Naive thymus-derived CD4-positive, alpha-beta T cell (primary cell): Measurements from ENCODE around the gene P4HA2. TPM values are rescaled to one million over a fixed set of nuclear protein-coding genes. Genes with fewer than 3 reads are reported as not detected.

Experiments
- ATAC-seq: fragments of 150-1000 bp; cut with Tn5 transposase; 2 replicates; pipeline ENCODE4 v1.10.0; 2021; ENCODE audit warnings: mild to moderate bottlenecking, moderate library complexity
- CTCF ChIA-PET: fragments of 350-600 bp; sonication (Branson Sonifier 250); formaldehyde crosslinking; loops from one replicate; lab custom pipeline; 2021; ENCODE audit warnings: antibody characterized with exemption; lab: Charles Lee
- POLR2A ChIA-PET: fragments of 350-600 bp; sonication (Branson Sonifier 250); formaldehyde crosslinking; loops from one replicate; lab custom pipeline; 2021; ENCODE audit warnings: antibody characterized with exemption, inconsistent platforms; lab: Charles Lee
- DNase-seq, 9 donors: peaks; one replicate each; pipeline versions ENCODE4 v3.0.0 to v3.0.0-alpha.2; 2020 to 2022; ENCODE audit warnings: mixed read lengths in 1 of 9
- H3K27ac ChIP-seq: one replicate; pipeline ENCODE4 v1.7.0; 2013; ENCODE audit warnings: mild to moderate bottlenecking, low read depth, low read length, moderate library complexity
- H3K27me3 ChIP-seq, 2 donors: one replicate each; pipeline ENCODE4 v1.7.0; 2013; ENCODE audit warnings: low read length in 2 of 2, mild to moderate bottlenecking in 2 of 2, moderate library complexity in 2 of 2; ENCODE audit not compliant: control insufficient read depth in 2 of 2, insufficient read depth in 2 of 2
- H3K36me3 ChIP-seq, 3 experiments: 1 replicate in 2 of 3; 2 replicates in 1 of 3; pipeline ENCODE4 v1.7.0; 2013; ENCODE audit warnings: low read length in 3 of 3, mild to moderate bottlenecking in 3 of 3, moderate library complexity in 1 of 3; ENCODE audit not compliant: insufficient read depth in 3 of 3, control insufficient read depth in 2 of 3
- H3K4me1 ChIP-seq, 2 donors: one replicate each; pipeline ENCODE4 v1.7.0; 2013; ENCODE audit warnings: low read length in 2 of 2, mild to moderate bottlenecking in 2 of 2, moderate library complexity in 1 of 2; ENCODE audit not compliant: control insufficient read depth in 2 of 2, insufficient read depth in 2 of 2
- H3K4me3 ChIP-seq: 2 replicates; pipeline ENCODE4 v1.7.0; 2013; ENCODE audit warnings: mild to moderate bottlenecking, low read length
- H3K9me3 ChIP-seq, 3 experiments: 1 replicate in 2 of 3; 2 replicates in 1 of 3; pipeline ENCODE4 v1.7.0; 2013; ENCODE audit warnings: low read length in 3 of 3; ENCODE audit not compliant: control insufficient read depth in 2 of 3
- H3K27ac Mint-ChIP-seq, 9 donors: one replicate each; pipeline ENCODE4 v1.8.0; 2020 to 2022; ENCODE audit warnings: mixed read lengths in 9 of 9, mild to moderate bottlenecking in 8 of 9, moderate library complexity in 5 of 9, inconsistent platforms in 2 of 9
- H3K27me3 Mint-ChIP-seq, 5 donors: one replicate each; pipeline ENCODE4 v1.8.0; 2021 to 2022; ENCODE audit warnings: mixed read lengths in 5 of 5, mild to moderate bottlenecking in 1 of 5
- H3K36me3 Mint-ChIP-seq, 5 donors: one replicate each; pipeline ENCODE4 v1.8.0; 2020 to 2022; ENCODE audit warnings: mixed read lengths in 5 of 5, mild to moderate bottlenecking in 3 of 5, inconsistent platforms in 1 of 5
- H3K4me1 Mint-ChIP-seq, 7 donors: one replicate each; pipeline ENCODE4 v1.8.0; 2020 to 2022; ENCODE audit warnings: mixed read lengths in 7 of 7, mild to moderate bottlenecking in 3 of 7, inconsistent platforms in 1 of 7
- H3K4me3 Mint-ChIP-seq, 10 donors: one replicate each; pipeline ENCODE4 v1.8.0; 2020 to 2022; ENCODE audit warnings: mild to moderate bottlenecking in 10 of 10, mixed read lengths in 10 of 10, moderate library complexity in 6 of 10, inconsistent platforms in 2 of 10
- H3K9me3 Mint-ChIP-seq, 11 donors: one replicate each; pipeline ENCODE4 v1.8.0; 2020 to 2022; ENCODE audit warnings: mixed read lengths in 11 of 11, mild to moderate bottlenecking in 4 of 11, inconsistent platforms in 1 of 11, moderate library complexity in 1 of 11
- intact Hi-C, 2 donors: fragments of 100-400 bp; cut with micrococcal nuclease; formaldehyde crosslinking; loops; one replicate each; pipeline ENCODE4 v1.15.1; 2023
- polyA plus RNA-seq, 2 donors: library from polyadenylated mRNA; unstranded; fragments of 300-500 nt; fragmentation: Illumina TruSeq; gene quantifications; one replicate each; pipeline ENCODE4 v1.2.3, GENCODE V29; 2021
- total RNA-seq, 6 experiments: library from RNA in 5 of 6; stranded (reverse) in 5 of 6; gene quantifications; 1 replicate in 5 of 6; 2 replicates in 1 of 6; pipeline ENCODE4 v1.2.3 and lab custom pipeline; 2021 to 2026

Gene P4HA2
- total and polyA plus RNA-seq, 7 experiments from 2014 or later: 0.30 to 23.9 (median 0.99) TPM; not detected in 3

DNA sequence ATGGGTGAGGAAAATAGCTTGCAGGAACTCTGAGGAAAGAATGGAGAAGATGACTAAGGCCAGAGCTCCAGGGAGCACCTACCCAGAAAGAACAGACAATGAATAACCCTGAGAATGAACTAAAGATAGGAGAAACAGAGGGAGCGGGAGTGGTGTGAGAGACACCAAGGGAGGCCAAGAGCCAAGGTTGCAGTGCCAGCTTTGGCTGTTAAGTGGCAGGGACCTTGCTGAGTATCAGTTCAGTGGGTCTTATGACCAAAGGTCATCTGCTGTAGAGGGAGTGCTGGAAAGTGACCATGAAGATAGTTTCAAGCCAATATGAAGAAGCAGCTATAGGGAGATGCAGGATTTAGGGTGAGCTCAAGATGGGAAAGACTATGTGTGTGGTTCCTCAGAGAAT is 16.7 kb downstream of the P4HA2 start:
- Mint-ChIP-seq H3K4me3 (no peak overlapping the region), H3K36me3 (peaks cover 0 to 15% (median 0%) of the 10 kb centered on the region in 5 donors), H3K27ac (no peak overlapping the region), H3K9me3 (no peaks in the 10 kb centered on the region), H3K27me3 (no peaks in the 10 kb centered on the region), H3K4me1 (peaks cover 0 to 2% (median 0%) of the 10 kb centered on the region in 7 donors)
- Histone ChIP-seq H3K4me1 (no peaks in the 10 kb centered on the region), H3K27me3 (no peaks in the 10 kb centered on the region), H3K27ac (no peak overlapping the region), H3K36me3 (no peaks in the 10 kb centered on the region), H3K9me3 (no peaks in the 10 kb centered on the region), H3K4me3 (no peak overlapping the region)
- ChIA-PET CTCF (no interaction called here), POLR2A (no interaction called here)
- ATAC-seq (no peak), DNase-seq (no peak)
- intact Hi-C loops: no loop called here

DNA sequence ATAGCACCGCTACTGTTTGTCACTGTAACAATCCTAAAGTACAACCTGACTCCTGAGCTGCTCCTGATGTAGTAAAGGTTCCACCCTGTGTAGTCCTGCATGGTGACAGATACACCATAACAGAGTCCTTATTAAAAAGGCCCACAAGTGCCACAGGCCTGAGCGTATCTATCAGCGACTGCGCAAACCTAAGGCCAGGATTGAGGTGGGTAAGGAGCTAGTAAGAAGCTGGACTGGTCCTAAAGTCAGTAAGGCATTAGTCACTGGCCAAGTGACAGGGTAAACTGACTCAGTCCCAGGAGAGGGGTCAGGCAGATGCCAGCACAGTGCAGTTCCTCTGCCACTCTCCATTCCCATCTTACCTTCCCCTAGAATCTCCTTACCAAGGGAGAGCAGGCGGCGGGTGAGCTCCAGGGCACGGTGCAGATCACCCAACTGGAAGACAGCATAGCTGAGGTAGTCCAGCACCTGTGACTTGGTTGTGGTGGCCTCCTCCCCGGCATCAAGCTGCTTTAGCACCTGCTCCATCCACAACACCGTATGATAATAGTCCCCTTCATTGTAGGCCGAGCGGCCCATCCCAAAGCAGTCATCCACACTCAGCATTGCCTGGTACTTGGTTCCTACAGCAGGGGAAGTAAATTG is 17.6 kb downstream of the P4HA2 start:
- ChIA-PET POLR2A (no interaction called here), CTCF (no interaction called here)
- no peaks in the 10 kb centered on the region for H3K27me3 ChIP-seq
- H3K36me3 ChIP-seq: no peaks in the 10 kb centered on the region
- Mint-ChIP-seq H3K36me3 (peaks cover 0 to 14% (median 0%) of the 10 kb centered on the region in 5 donors), H3K27me3 (peaks cover 0 to 4% (median 0%) of the 10 kb centered on the region in 5 donors), H3K4me3 (no peak overlapping the region), H3K9me3 (no peaks in the 10 kb centered on the region), H3K4me1 (peaks cover 0 to 2% (median 0%) of the 10 kb centered on the region in 7 donors), H3K27ac (no peak overlapping the region)
- no peak overlapping the region for H3K4me3 ChIP-seq
- no peak overlapping the region for H3K27ac ChIP-seq
- peak; percentile 21 for ATAC-seq
- intact Hi-C loops: no loop called here
- DNase-seq: no peak
- no peaks in the 10 kb centered on the region for H3K4me1 ChIP-seq
- no peaks in the 10 kb centered on the region for H3K9me3 ChIP-seq

DNA sequence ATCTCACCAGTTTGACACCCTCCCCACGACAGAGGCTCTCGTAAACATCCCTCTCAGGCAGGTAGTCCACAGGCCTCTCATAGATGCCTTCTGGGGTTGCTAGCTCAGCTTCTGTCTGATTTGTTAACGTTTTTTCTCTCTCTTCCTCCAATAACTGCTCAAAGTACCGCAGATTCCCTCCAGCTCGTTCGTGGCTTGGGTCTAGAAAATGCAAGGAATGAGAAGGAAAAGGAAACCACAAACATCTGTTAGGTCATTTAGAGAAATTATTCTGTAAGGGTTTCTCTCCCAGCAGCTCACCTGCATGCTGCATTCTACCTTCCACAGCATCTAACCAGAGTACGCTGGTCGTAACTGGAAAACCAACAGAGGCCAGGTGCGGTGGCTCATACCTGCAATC is 18.5 kb downstream of the P4HA2 start:
- Mint-ChIP-seq H3K27me3 (peaks cover 0 to 9% (median 0%) of the 10 kb centered on the region in 5 donors), H3K4me1 (peaks cover 0 to 2% (median 0%) of the 10 kb centered on the region in 7 donors), H3K27ac (no peak overlapping the region), H3K36me3 (peaks cover 0 to 15% (median 0%) of the 10 kb centered on the region in 5 donors), H3K4me3 (no peak overlapping the region), H3K9me3 (no peaks in the 10 kb centered on the region)
- no peaks in the 10 kb centered on the region for H3K9me3 ChIP-seq
- DNase-seq (no peak), ATAC-seq (no peak)
- H3K4me1 ChIP-seq: no peaks in the 10 kb centered on the region
- H3K27ac ChIP-seq: no peak overlapping the region
- H3K4me3 ChIP-seq: no peak overlapping the region
- H3K36me3 ChIP-seq: no peaks in the 10 kb centered on the region
- CTCF ChIA-PET: no interaction called here
- intact Hi-C loops: no loop called here
- POLR2A ChIA-PET: no interaction called here
- H3K27me3 ChIP-seq: no peaks in the 10 kb centered on the region

DNA sequence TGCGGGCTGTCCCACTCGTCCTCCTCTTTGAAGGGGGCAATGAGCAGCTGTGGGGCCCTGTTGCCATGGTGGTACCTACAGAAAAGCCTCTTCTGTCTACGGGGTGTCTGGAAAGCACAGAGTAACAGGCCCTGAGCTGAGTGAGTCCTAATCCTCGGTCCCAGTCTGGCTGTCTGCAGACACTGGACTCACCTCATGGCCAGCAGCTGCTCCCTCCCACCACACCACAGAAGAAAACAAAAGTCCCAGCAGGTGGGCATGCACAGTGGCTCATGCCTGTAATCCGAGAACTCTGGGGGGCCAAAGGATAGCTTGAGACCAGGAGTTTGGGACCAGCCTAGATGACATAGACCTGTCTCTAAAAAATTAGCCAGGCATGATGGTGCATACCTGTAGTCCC is 19.9 kb downstream of the P4HA2 start:
- Mint-ChIP-seq H3K9me3 (no peaks in the 10 kb centered on the region), H3K4me3 (no peak overlapping the region), H3K4me1 (peaks cover 0 to 2% (median 0%) of the 10 kb centered on the region in 7 donors), H3K27ac (peak overlapping the region in 1 of 9 donors; percentile 21), H3K36me3 (peaks cover 0 to 17% (median 0%) of the 10 kb centered on the region in 5 donors), H3K27me3 (peaks cover 0 to 9% (median 0%) of the 10 kb centered on the region in 5 donors)
- no peak for DNase-seq
- ATAC-seq: no peak
- H3K27ac ChIP-seq: no peak overlapping the region
- no peaks in the 10 kb centered on the region for H3K4me1 ChIP-seq
- H3K36me3 ChIP-seq: no peaks in the 10 kb centered on the region
- intact Hi-C loops: no loop called here
- no peaks in the 10 kb centered on the region for H3K27me3 ChIP-seq
- ChIA-PET CTCF (no interaction called here), POLR2A (no interaction called here)
- no peaks in the 10 kb centered on the region for H3K9me3 ChIP-seq
- no peak overlapping the region for H3K4me3 ChIP-seq

DNA sequence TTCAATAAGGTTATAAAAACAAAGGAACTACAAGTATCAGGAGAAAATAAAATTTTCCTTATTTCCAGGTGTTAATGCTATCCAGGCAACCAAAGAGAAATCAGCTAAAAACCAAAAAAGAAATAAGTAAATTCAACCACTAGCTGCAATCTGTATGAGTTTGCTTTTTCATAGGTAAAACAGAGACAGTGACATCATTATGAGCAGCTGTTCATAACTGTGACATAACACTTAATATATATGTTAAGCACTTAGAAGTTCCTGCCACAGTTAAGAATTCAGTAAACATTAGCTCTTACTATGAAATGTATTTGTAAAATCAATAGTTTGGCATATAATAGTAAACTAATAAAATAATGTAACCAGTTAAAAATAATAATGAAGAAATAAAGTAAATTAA is 20.9 kb downstream of the P4HA2 start:
- no peaks in the 10 kb centered on the region for H3K27me3 ChIP-seq
- H3K4me3 ChIP-seq: no peak overlapping the region
- Mint-ChIP-seq H3K36me3 (peaks cover 0 to 19% (median 0%) of the 10 kb centered on the region in 5 donors), H3K9me3 (no peaks in the 10 kb centered on the region), H3K4me3 (no peak overlapping the region), H3K4me1 (peaks cover 0 to 2% (median 0%) of the 10 kb centered on the region in 7 donors), H3K27ac (no peak overlapping the region), H3K27me3 (peaks cover 0 to 9% (median 0%) of the 10 kb centered on the region in 5 donors)
- intact Hi-C loops: no loop called here
- ChIA-PET POLR2A (no interaction called here), CTCF (interaction anchor here (1.1 kb wide), 1 partner anchor 13 kb away, joined by 3 read pairs; no protein-coding TSS in a partner anchor)
- DNase-seq: no peak
- no peaks in the 10 kb centered on the region for H3K4me1 ChIP-seq
- no peaks in the 10 kb centered on the region for H3K36me3 ChIP-seq
- no peak overlapping the region for H3K27ac ChIP-seq
- no peaks in the 10 kb centered on the region for H3K9me3 ChIP-seq
- no peak for ATAC-seq

DNA sequence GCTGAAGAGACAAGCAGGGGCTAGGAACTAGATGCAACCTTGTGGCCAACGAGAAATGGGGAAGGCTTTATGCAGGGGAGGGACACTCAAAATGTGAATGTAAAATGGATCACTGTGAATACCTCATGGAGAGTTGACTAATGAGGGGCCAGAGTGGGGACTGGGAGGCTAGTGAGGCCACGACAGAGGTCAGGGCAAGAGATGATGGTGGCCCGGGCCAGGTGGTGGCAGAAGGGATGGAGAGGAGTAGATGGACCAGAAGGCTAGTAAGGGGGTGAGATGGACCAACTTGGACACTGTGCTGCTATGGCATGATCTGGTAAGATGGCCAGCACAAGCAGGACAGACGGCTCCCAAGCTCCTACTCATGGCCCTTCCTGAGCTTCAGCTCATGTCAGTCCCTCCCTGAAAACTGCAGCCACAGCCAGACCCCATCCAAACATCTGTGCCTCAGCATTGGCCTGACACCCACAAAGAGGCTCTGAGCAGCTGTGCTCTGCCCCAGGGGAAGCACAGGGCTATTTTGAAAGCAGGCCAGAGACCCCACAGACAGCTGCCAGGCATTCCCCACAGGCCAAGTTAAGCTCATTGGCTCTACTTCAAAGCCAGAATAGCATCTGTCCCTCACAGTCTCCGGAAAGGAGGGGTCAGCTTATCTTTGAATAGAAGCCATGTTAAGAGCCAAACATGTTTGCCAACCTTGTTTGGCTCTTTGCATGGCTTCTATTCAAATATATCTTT is 22.1 kb downstream of the P4HA2 start:
- Histone ChIP-seq H3K27ac (no peak overlapping the region), H3K4me1 (no peaks in the 10 kb centered on the region), H3K36me3 (no peaks in the 10 kb centered on the region), H3K27me3 (no peaks in the 10 kb centered on the region), H3K9me3 (no peaks in the 10 kb centered on the region), H3K4me3 (no peak overlapping the region)
- no peak for ATAC-seq
- H3K4me1 Mint-ChIP-seq: peaks cover 0 to 2% (median 0%) of the 10 kb centered on the region in 7 donors
- no peak overlapping the region for H3K27ac Mint-ChIP-seq
- no peaks in the 10 kb centered on the region for H3K9me3 Mint-ChIP-seq
- intact Hi-C loops: no loop called here
- DNase-seq: peak in 1 of 9 donors; percentile 19
- ChIA-PET CTCF (interaction anchor here (1.1 kb wide), 1 partner anchor 14 kb away, joined by 3 read pairs; no protein-coding TSS in a partner anchor), POLR2A (no interaction called here)
- peaks cover 0 to 9% (median 0%) of the 10 kb centered on the region in 5 donors for H3K27me3 Mint-ChIP-seq
- peaks cover 0 to 21% (median 0%) of the 10 kb centered on the region in 5 donors for H3K36me3 Mint-ChIP-seq
- no peak overlapping the region for H3K4me3 Mint-ChIP-seq
